CD14-positive monocyte (primary cell): ENCODE data around the gene CD276. TPM values are rescaled to one million over a fixed set of nuclear protein-coding genes. Genes with fewer than 3 reads are reported as not detected.

Experiments used
- DNase-seq, 3 donors: peaks; one replicate each; pipeline ENCODE4 v3.0.0-alpha.2; 2011 to 2022
- H2AFZ ChIP-seq: 2 replicates; pipeline ENCODE4 v1.6.0; 2012; ENCODE audit warnings: mild to moderate bottlenecking, low read depth, low read length, inconsistent platforms; ENCODE audit not compliant: insufficient read depth, poor library complexity, severe bottlenecking
- H3K27ac ChIP-seq, 2 donors: 1 replicate in 1 of 2; 2 replicates in 1 of 2; pipeline ENCODE4 v1.5.1; 2012 to 2013; ENCODE audit warnings: low read length in 2 of 2, control low read depth in 1 of 2, inconsistent platforms in 1 of 2, low read depth in 1 of 2, mild to moderate bottlenecking in 1 of 2
- H3K27me3 ChIP-seq, 2 donors: one replicate each; pipeline versions ENCODE4 v1.6.0 to v1.6.1; 2011 to 2013; ENCODE audit warnings: low read length in 2 of 2; ENCODE audit not compliant: control insufficient read depth in 2 of 2, insufficient read depth in 2 of 2
- H3K36me3 ChIP-seq, 2 donors: replicated peaks in 1 of 2; 1 replicate in 1 of 2; 2 replicates in 1 of 2; pipeline versions ENCODE4 v1.5.1 to v1.6.1; 2012 to 2013; ENCODE audit warnings: low read length in 2 of 2, control low read depth in 1 of 2, inconsistent platforms in 1 of 2, mild to moderate bottlenecking in 1 of 2; ENCODE audit not compliant: insufficient read depth in 2 of 2, control insufficient read depth in 1 of 2
- H3K4me1 ChIP-seq, 2 donors: 1 replicate in 1 of 2; 2 replicates in 1 of 2; pipeline versions ENCODE4 v1.5.1 to v1.6.1; 2012 to 2013; ENCODE audit warnings: low read length in 2 of 2, control low read depth in 1 of 2, inconsistent platforms in 1 of 2, mild to moderate bottlenecking in 1 of 2, moderate library complexity in 1 of 2; ENCODE audit not compliant: insufficient read depth in 2 of 2, control insufficient read depth in 1 of 2
- H3K4me2 ChIP-seq: replicated peaks from 2 replicates; pipeline ENCODE3; 2012; ENCODE audit warnings: low read length, moderate library complexity, mild to moderate bottlenecking; ENCODE audit not compliant: poor library complexity, severe bottlenecking; ENCODE audit errors: extremely low read depth
- H3K4me3 ChIP-seq, 3 experiments: fragments of 200-600 bp in 1 of 3; sonication (generic) in 1 of 3; replicated peaks in 1 of 3; 1 replicate in 2 of 3; 2 replicates in 1 of 3; pipeline ENCODE4 v1.5.1; 2011 to 2013; ENCODE audit warnings: low read length in 3 of 3, mild to moderate bottlenecking in 3 of 3, control low read depth in 2 of 3, low read depth in 2 of 3, inconsistent platforms in 1 of 3, moderate library complexity in 1 of 3
- H3K79me2 ChIP-seq: 2 replicates; pipeline ENCODE4 v1.6.0; 2012; ENCODE audit warnings: mild to moderate bottlenecking, control low read depth, inconsistent platforms, low read length, moderate library complexity; ENCODE audit not compliant: insufficient read depth
- H3K9ac ChIP-seq: 2 replicates; pipeline ENCODE4 v1.6.0; 2017; ENCODE audit warnings: low read length, mild to moderate bottlenecking; ENCODE audit not compliant: insufficient read depth, poor library complexity, severe bottlenecking
- H3K9me3 ChIP-seq, 2 donors: replicated peaks in 1 of 2; 1 replicate in 1 of 2; 2 replicates in 1 of 2; pipeline versions ENCODE4 v1.5.1 to v1.6.1; 2012 to 2013; ENCODE audit warnings: low read length in 2 of 2, control low read depth in 1 of 2; ENCODE audit not compliant: control insufficient read depth in 1 of 2, insufficient read depth in 1 of 2
- H4K20me1 ChIP-seq: 2 replicates; pipeline ENCODE4 v1.6.0; 2012; ENCODE audit warnings: mild to moderate bottlenecking, low read length, control low read depth, moderate library complexity; ENCODE audit not compliant: insufficient read depth
- H3K27ac Mint-ChIP-seq, 7 donors: one replicate each; pipeline ENCODE4 v1.8.0; 2020; ENCODE audit warnings: mild to moderate bottlenecking in 7 of 7, mixed read lengths in 7 of 7, moderate library complexity in 6 of 7, inconsistent platforms in 2 of 7
- H3K27me3 Mint-ChIP-seq, 3 donors: one replicate each; pipeline ENCODE4 v1.8.0; 2021 to 2022; ENCODE audit warnings: low read depth in 3 of 3, mild to moderate bottlenecking in 3 of 3, mixed read lengths in 3 of 3, moderate library complexity in 3 of 3, inconsistent platforms in 1 of 3
- H3K36me3 Mint-ChIP-seq, 2 donors: one replicate each; pipeline ENCODE4 v1.8.0; 2020; ENCODE audit warnings: mixed read lengths in 2 of 2, inconsistent platforms in 1 of 2, mild to moderate bottlenecking in 1 of 2
- H3K4me1 Mint-ChIP-seq: one replicate; pipeline ENCODE4 v1.8.0; 2020; ENCODE audit warnings: mild to moderate bottlenecking, mixed read lengths
- H3K4me3 Mint-ChIP-seq, 2 donors: one replicate each; pipeline ENCODE4 v1.8.0; 2020; ENCODE audit warnings: mild to moderate bottlenecking in 2 of 2, mixed read lengths in 2 of 2, moderate library complexity in 1 of 2
- H3K9me3 Mint-ChIP-seq, 7 donors: one replicate each; pipeline ENCODE4 v1.8.0; 2020 to 2022; ENCODE audit warnings: mixed read lengths in 7 of 7, mild to moderate bottlenecking in 6 of 7, moderate library complexity in 6 of 7, inconsistent platforms in 2 of 7
- CTCF ChIP-seq: fragments of 200-600 bp; IDR thresholded peaks from one replicate; pipeline ENCODE4 v1.8.0; 2022; ENCODE audit warnings: antibody characterized with exemption, mild to moderate bottlenecking
- WGBS: methylation state at CpG from one replicate; pipeline ENCODE4 v1.1.5; 2013; ENCODE audit warnings: missing lambda C conversion rate; ENCODE audit not compliant: insufficient coverage; 5-methylcytosine and 5-hydroxymethylcytosine counted together
- intact Hi-C, 2 donors: fragments of 100-400 bp; cut with micrococcal nuclease; formaldehyde crosslinking; loops; one replicate each; pipeline versions ENCODE4 v1.15.0 to v1.15.1; 2023
- polyA plus RNA-seq, 3 donors: library from polyadenylated mRNA; depleted of rRNA in 1 of 3; unstranded in 2 of 3; stranded (reverse) in 1 of 3; fragments of 300-500 nt in 2 of 3; fragments of >200 nt in 1 of 3; fragmentation: Illumina TruSeq in 2 of 3; gene quantifications; 1 replicate in 2 of 3; 2 replicates in 1 of 3; pipeline ENCODE4 v1.2.3, GENCODE V29; 2012 to 2021

The CD276 gene
- polyA plus RNA-seq, 3 donors = 0.52 to 0.72 (median 0.64) TPM

GRCh38 chr15:73758461-73758860 is 74.3 kb downstream of the CD276 start:
- H3K4me3 Mint-ChIP-seq = no peak overlapping the region
- WGBS = 58% methylated on average over 3 of the region's 5 CpGs
- no peak overlapping the region for H2AFZ ChIP-seq
- no peak for TF ChIP-seq CTCF
- H3K79me2 ChIP-seq = no peaks in the 10 kb centered on the region
- no peak overlapping the region for H3K4me3 ChIP-seq
- H3K27me3 Mint-ChIP-seq = peaks cover 26 to 33% (median 32%) of the 10 kb centered on the region in 3 donors
- H3K36me3 ChIP-seq = no peaks in the 10 kb centered on the region
- no peak overlapping the region for H3K27ac Mint-ChIP-seq
- no peak overlapping the region for H3K9ac ChIP-seq
- H3K4me1 Mint-ChIP-seq = peaks cover 2% of the 10 kb centered on the region
- intact Hi-C loops = no loop called here
- H3K27me3 ChIP-seq = peaks cover 26 to 36% of the 10 kb centered on the region in 2 donors
- peaks cover 0 to 6% (median 0%) of the 10 kb centered on the region in 7 donors for H3K9me3 Mint-ChIP-seq
- no peaks in the 10 kb centered on the region for H3K4me1 ChIP-seq
- DNase-seq = no peak
- H3K4me2 ChIP-seq = no peak overlapping the region
- H3K36me3 Mint-ChIP-seq = peaks cover 0 to 2% of the 10 kb centered on the region in 2 donors
- no peaks in the 10 kb centered on the region for H3K9me3 ChIP-seq
- H4K20me1 ChIP-seq = no peaks in the 10 kb centered on the region
- no peak overlapping the region for H3K27ac ChIP-seq

GRCh38 chr15:73760330-73761329 is 76.4 kb downstream of the CD276 start:
- Mint-ChIP-seq H3K9me3 (peaks cover 0 to under 1% (median 0%) of the 10 kb centered on the region in 7 donors), H3K4me3 (no peak overlapping the region), H3K36me3 (no peaks in the 10 kb centered on the region), H3K4me1 (no peaks in the 10 kb centered on the region), H3K27ac (no peak overlapping the region), H3K27me3 (peaks cover 7 to 19% (median 14%) of the 10 kb centered on the region in 3 donors)
- 56% methylated on average over 10 of the region's 11 CpGs for WGBS
- Histone ChIP-seq H3K4me3 (no peak overlapping the region), H3K27ac (no peak overlapping the region), H4K20me1 (no peaks in the 10 kb centered on the region), H3K36me3 (no peaks in the 10 kb centered on the region), H3K27me3 (peaks cover 10 to 23% of the 10 kb centered on the region in 2 donors), H3K9ac (no peak overlapping the region), H3K9me3 (no peaks in the 10 kb centered on the region), H3K79me2 (no peaks in the 10 kb centered on the region), H3K4me1 (no peaks in the 10 kb centered on the region), H3K4me2 (no peak overlapping the region), H2AFZ (no peak overlapping the region)
- DNase-seq = no peak
- intact Hi-C loops = no loop called here
- no peak for TF ChIP-seq CTCF
